IMR-90 (cell line): ENCODE measurements around the gene UBR4. TPM values are rescaled to one million over a fixed set of nuclear protein-coding genes. Genes with fewer than 3 reads are reported as not detected.

Source experiments
- ATAC-seq: fragments of 200-7000 bp; cut with Tn5 transposase; 2 replicates; pipeline ENCODE4 v1.9.1; 2020; ENCODE audit warnings: low read depth, mild to moderate bottlenecking, moderate library complexity
- BruUV-seq: library from RNA; stranded (reverse); fragments of 400-500 nt; replicated peaks from 2 replicates; lab custom pipeline; 2021; lab: Mats Ljungman, UMichigan
- CTCF ChIA-PET: fragments of 300-600 bp; formaldehyde crosslinking; extraction: SDS; loops from one replicate; lab custom pipeline; 2021; ENCODE audit warnings: antibody characterized with exemption; lab: Yijun Ruan, JAX
- POLR2A ChIA-PET: fragments of 300-600 bp; sonication (Branson Sonifier 250); formaldehyde crosslinking; loops from one replicate; lab custom pipeline; 2022; ENCODE audit warnings: antibody characterized with exemption; ENCODE audit not compliant: unreplicated experiment; lab: Charles Lee
- DNase-seq: peaks from one replicate; pipeline ENCODE4 v3.0.0; 2013
- H2AFZ ChIP-seq: replicated peaks from 2 replicates; pipeline ENCODE3; 2013; ENCODE audit warnings: low read length, mild to moderate bottlenecking; ENCODE audit not compliant: poor library complexity
- H2AK5ac ChIP-seq: 2 replicates; pipeline ENCODE4 v1.6.1; 2013; ENCODE audit warnings: low read depth, low read length, inconsistent platforms
- H2AK9ac ChIP-seq: replicated peaks from 2 replicates; pipeline ENCODE3; 2013; ENCODE audit warnings: mild to moderate bottlenecking, low read depth, low read length, moderate library complexity; ENCODE audit not compliant: poor library complexity
- H2BK120ac ChIP-seq: 2 replicates; pipeline ENCODE4 v1.6.1; 2013; ENCODE audit warnings: low read depth, low read length, inconsistent platforms
- H2BK15ac ChIP-seq: 3 replicates; pipeline ENCODE4 v1.6.1; 2013; ENCODE audit warnings: low read depth, low read length, inconsistent platforms
- H2BK20ac ChIP-seq: 2 replicates; pipeline ENCODE4 v1.6.1; 2013; ENCODE audit warnings: low read depth, mild to moderate bottlenecking, inconsistent platforms, low read length, moderate library complexity
- H2BK5ac ChIP-seq: 2 replicates; pipeline ENCODE4 v1.6.1; 2013; ENCODE audit warnings: mild to moderate bottlenecking, low read depth, low read length, inconsistent platforms; ENCODE audit not compliant: poor library complexity, severe bottlenecking
- H3K14ac ChIP-seq: replicated peaks from 2 replicates; pipeline ENCODE4 v1.6.1; 2013; ENCODE audit warnings: low read depth, low read length, inconsistent platforms
- H3K18ac ChIP-seq: 2 replicates; pipeline ENCODE4 v1.6.1; 2013; ENCODE audit warnings: low read depth, low read length, control low read depth
- H3K23ac ChIP-seq: 2 replicates; pipeline ENCODE4 v1.6.1; 2013; ENCODE audit warnings: low read depth, low read length, inconsistent platforms
- H3K27ac ChIP-seq: 2 replicates; pipeline ENCODE4 v1.5.1; 2013; ENCODE audit warnings: mild to moderate bottlenecking, control low read depth, low read length; ENCODE audit not compliant: insufficient read depth
- H3K27me3 ChIP-seq: 2 replicates; pipeline ENCODE4 v1.6.1; 2013; ENCODE audit warnings: low read length; ENCODE audit not compliant: control insufficient read depth, insufficient read depth
- H3K36me3 ChIP-seq: 2 replicates; pipeline ENCODE4 v1.6.1; 2013; ENCODE audit warnings: low read length, mixed read lengths; ENCODE audit not compliant: control insufficient read depth, insufficient read depth
- H3K4ac ChIP-seq: 2 replicates; pipeline ENCODE4 v1.6.1; 2013; ENCODE audit warnings: low read depth, low read length, inconsistent platforms
- H3K4me1 ChIP-seq: 2 replicates; pipeline ENCODE4 v1.6.1; 2013; ENCODE audit warnings: low read length, mixed read lengths; ENCODE audit not compliant: control insufficient read depth, insufficient read depth
- H3K4me2 ChIP-seq: 2 replicates; pipeline ENCODE4 v1.6.1; 2013; ENCODE audit warnings: low read depth, mild to moderate bottlenecking, control low read depth, low read length, moderate library complexity
- H3K4me3 ChIP-seq: 2 replicates; pipeline ENCODE4 v1.5.1; 2013; ENCODE audit warnings: low read depth, mild to moderate bottlenecking, control low read depth, low read length, moderate library complexity; ENCODE audit not compliant: insufficient read depth
- H3K56ac ChIP-seq: 2 replicates; pipeline ENCODE4 v1.6.1; 2013; ENCODE audit warnings: low read length, inconsistent platforms; ENCODE audit not compliant: insufficient read depth; ENCODE audit errors: extremely low read depth
- H3K79me1 ChIP-seq, 2 experiments: 2 replicates each; pipeline ENCODE4 v1.6.1; 2013; ENCODE audit warnings: low read length in 2 of 2, inconsistent platforms in 1 of 2, low read depth in 1 of 2
- H3K9ac ChIP-seq: 2 replicates; pipeline ENCODE4 v1.6.1; 2013; ENCODE audit warnings: low read depth, low read length, control low read depth
- H3K9me1 ChIP-seq: 2 replicates; pipeline ENCODE4 v1.6.1; 2013; ENCODE audit warnings: low read length, inconsistent platforms; ENCODE audit not compliant: insufficient read depth
- H3K9me3 ChIP-seq: 2 replicates; pipeline ENCODE4 v1.6.1; 2013; ENCODE audit warnings: low read length; ENCODE audit not compliant: control insufficient read depth, insufficient read depth
- H4K20me1 ChIP-seq: 2 replicates; pipeline ENCODE4 v1.6.1; 2013; ENCODE audit warnings: low read length, inconsistent platforms; ENCODE audit not compliant: insufficient read depth
- H4K5ac ChIP-seq: 2 replicates; pipeline ENCODE4 v1.6.1; 2013; ENCODE audit warnings: mild to moderate bottlenecking, low read depth, low read length, control low read depth
- H4K8ac ChIP-seq, 2 experiments: 2 replicates each; pipeline ENCODE4 v1.6.1; 2013; ENCODE audit warnings: low read depth in 2 of 2, low read length in 2 of 2, control low read depth in 1 of 2, inconsistent platforms in 1 of 2
- H4K91ac ChIP-seq: 2 replicates; pipeline ENCODE4 v1.6.1; 2013; ENCODE audit warnings: low read depth, low read length, inconsistent platforms; ENCODE audit not compliant: insufficient read depth
- BHLHE40 ChIP-seq: fragments of 150-350 bp; IDR thresholded peaks from 2 replicates; pipeline ENCODE4 v1.6.1; 2016; ENCODE audit warnings: mild to moderate bottlenecking, low read depth, low read length
- CEBPB ChIP-seq: IDR thresholded peaks from 2 replicates; pipeline ENCODE4 v1.6.1; 2012; ENCODE audit warnings: low read depth, low read length, improper control_type of control experiment
- CHD1 ChIP-seq: IDR thresholded peaks from 2 replicates; pipeline ENCODE4 v1.6.1; 2012; ENCODE audit warnings: low read depth, low read length, improper control_type of control experiment
- FOS ChIP-seq: fragments of 150-350 bp; IDR thresholded peaks from 2 replicates; pipeline ENCODE4 v1.6.1; 2016; ENCODE audit warnings: low read depth, low read length
- MAFK ChIP-seq: IDR thresholded peaks from 2 replicates; pipeline ENCODE4 v1.6.1; 2012; ENCODE audit warnings: low read depth, low read length, improper control_type of control experiment
- MAZ ChIP-seq: IDR thresholded peaks from 2 replicates; pipeline ENCODE4 v1.6.1; 2012; ENCODE audit warnings: low read depth, mild to moderate bottlenecking, low read length, improper control_type of control experiment, moderate library complexity, borderline replicate concordance
- MXI1 ChIP-seq: IDR thresholded peaks from 2 replicates; pipeline ENCODE4 v1.6.1; 2012; ENCODE audit warnings: low read depth, mild to moderate bottlenecking, low read length, moderate library complexity, borderline replicate concordance
- NFE2L2 ChIP-seq: fragments of 150-350 bp; IDR thresholded peaks from 2 replicates; pipeline ENCODE4 v1.6.1; 2016; ENCODE audit warnings: low read depth, mild to moderate bottlenecking, low read length
- RAD21 ChIP-seq: IDR thresholded peaks from 2 replicates; pipeline ENCODE4 v1.6.1; 2012; ENCODE audit warnings: low read length, improper control_type of control experiment
- RCOR1 ChIP-seq: IDR thresholded peaks from 2 replicates; pipeline ENCODE4 v1.6.1; 2012; ENCODE audit warnings: mild to moderate bottlenecking, low read length, improper control_type of control experiment; ENCODE audit not compliant: insufficient replicate concordance
- RFX5 ChIP-seq: IDR thresholded peaks from 2 replicates; pipeline ENCODE4 v1.8.0; 2012; ENCODE audit warnings: low read depth, mild to moderate bottlenecking, low read length, moderate library complexity
- SMC3 ChIP-seq: fragments of 150-350 bp; IDR thresholded peaks from 2 replicates; pipeline ENCODE4 v1.6.1; 2016; ENCODE audit warnings: low read depth, mild to moderate bottlenecking, antibody characterized with exemption, low read length, moderate library complexity
- USF2 ChIP-seq: fragments of 150-350 bp; IDR thresholded peaks from 2 replicates; pipeline ENCODE4 v1.6.1; 2017; ENCODE audit warnings: mild to moderate bottlenecking, antibody characterized with exemption, low read length, low read depth
- WGBS, 2 experiments: methylation state at CpG; one replicate each; pipeline versions ENCODE4 v1.1.5 to v1.1.7; 2013; ENCODE audit warnings: missing lambda C conversion rate in 2 of 2; ENCODE audit not compliant: insufficient read length in 1 of 2; ENCODE audit errors: extremely low coverage in 2 of 2; 5-methylcytosine and 5-hydroxymethylcytosine counted together
- dilution Hi-C: fragments of 300-500 bp; cut with HindIII; formaldehyde crosslinking; loops from one replicate; pipeline ENCODE4 v1.14.3; 2018; ENCODE audit warnings: low sequenced_read_pairs; ENCODE audit not compliant: unreplicated experiment
- in situ Hi-C: fragments of 300-500 bp; cut with MboI; formaldehyde crosslinking; loops from 3 replicates; pipeline ENCODE4 v1.14.3; 2019; ENCODE audit warnings: low sequenced_read_pairs, inconsistent platforms, mixed read lengths
- intact Hi-C: fragments of 100-400 bp; cut with micrococcal nuclease; formaldehyde crosslinking; loops from 2 replicates; pipeline ENCODE4 v1.10.0; 2022
- polyA plus RNA-seq, 3 experiments: library from polyadenylated mRNA; depleted of rRNA; stranded (reverse); fragments of >200 nt; gene quantifications; 2 replicates each; pipeline ENCODE4 v1.2.3, GENCODE V29; 2012; ENCODE audit warnings: low replicate concordance in 1 of 3
- total RNA-seq: library from RNA; depleted of rRNA; stranded (reverse); fragments of >200 nt; gene quantifications from 2 replicates; pipeline ENCODE4 v1.2.3, GENCODE V29; 2012
- TF ChIP-seq, protein P1 (sequence below): conservative IDR thresholded peaks from 2 replicates; pipeline ENCODE4 v1.5.1; 2012; ENCODE audit warnings: mild to moderate bottlenecking, low read depth, low read length, improper control_type of control experiment

Gene UBR4
- total and polyA plus RNA-seq, 2 of the 4 experiments (the other 2 are of a cell fraction): 87.8 to 121 TPM

- no TSS peak for BruUV-seq
- DNase-seq: no peak
Measured at GRCh38 chr1:19054216-19054615, 155.8 kb downstream of the UBR4 start.

More at GRCh38 chr1:19054216-19054615, 155.8 kb downstream of the UBR4 start:
- intact Hi-C loops (no loop called here), in situ Hi-C loops (no loop called here), dilution Hi-C loops (no loop called here)
- POLR2A ChIA-PET: no interaction called here
- Histone ChIP-seq H4K5ac (no peak overlapping the region), H3K4me1 (no peaks in the 10 kb centered on the region), H3K4me2 (no peak overlapping the region), H3K9me3 (no peaks in the 10 kb centered on the region), H3K56ac (no peak overlapping the region), H3K18ac (no peak overlapping the region), H3K9ac (no peak overlapping the region), H2BK15ac (no peak overlapping the region), H3K9me1 (peaks cover 3% of the 10 kb centered on the region; the same call in 1 of the 2 replicates), H2AFZ (no peak overlapping the region), H3K14ac (no peak overlapping the region), H3K79me1 (no peaks in the 10 kb centered on the region), H2BK120ac (no peak overlapping the region), H3K36me3 (no peaks in the 10 kb centered on the region), H3K23ac (no peak overlapping the region), H3K4me3 (no peak overlapping the region), H2AK5ac (no peak overlapping the region), H2AK9ac (peak overlapping the region; percentile 53), H3K27me3 (peaks cover 52% of the 10 kb centered on the region), H3K27ac (no peak overlapping the region), H3K4ac (no peak overlapping the region), H4K20me1 (no peaks in the 10 kb centered on the region), H2BK5ac (no peak overlapping the region), H2BK20ac (no peak overlapping the region), H4K8ac (no peak overlapping the region), H4K91ac (no peak overlapping the region)
- no peak for TF ChIP-seq SMC3
- no peak for TF ChIP-seq MAZ
- no peak for TF ChIP-seq FOS
- no peak for TF ChIP-seq USF2
- no peak for TF ChIP-seq RAD21
- no peak for TF ChIP-seq RFX5
- no peak for TF ChIP-seq CHD1
- no peak for TF ChIP-seq BHLHE40
- TF ChIP-seq RCOR1: no peak
- TF ChIP-seq, protein P1, sequence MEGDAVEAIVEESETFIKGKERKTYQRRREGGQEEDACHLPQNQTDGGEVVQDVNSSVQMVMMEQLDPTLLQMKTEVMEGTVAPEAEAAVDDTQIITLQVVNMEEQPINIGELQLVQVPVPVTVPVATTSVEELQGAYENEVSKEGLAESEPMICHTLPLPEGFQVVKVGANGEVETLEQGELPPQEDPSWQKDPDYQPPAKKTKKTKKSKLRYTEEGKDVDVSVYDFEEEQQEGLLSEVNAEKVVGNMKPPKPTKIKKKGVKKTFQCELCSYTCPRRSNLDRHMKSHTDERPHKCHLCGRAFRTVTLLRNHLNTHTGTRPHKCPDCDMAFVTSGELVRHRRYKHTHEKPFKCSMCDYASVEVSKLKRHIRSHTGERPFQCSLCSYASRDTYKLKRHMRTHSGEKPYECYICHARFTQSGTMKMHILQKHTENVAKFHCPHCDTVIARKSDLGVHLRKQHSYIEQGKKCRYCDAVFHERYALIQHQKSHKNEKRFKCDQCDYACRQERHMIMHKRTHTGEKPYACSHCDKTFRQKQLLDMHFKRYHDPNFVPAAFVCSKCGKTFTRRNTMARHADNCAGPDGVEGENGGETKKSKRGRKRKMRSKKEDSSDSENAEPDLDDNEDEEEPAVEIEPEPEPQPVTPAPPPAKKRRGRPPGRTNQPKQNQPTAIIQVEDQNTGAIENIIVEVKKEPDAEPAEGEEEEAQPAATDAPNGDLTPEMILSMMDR: no peak
- TF ChIP-seq CEBPB: no peak
- no peak for TF ChIP-seq NFE2L2
- no peak for TF ChIP-seq MAFK
- no peak for TF ChIP-seq MXI1
- ATAC-seq: no peak
- CTCF ChIA-PET: no interaction called here
- 80% methylated on average over 2 of the region's 15 CpGs; no CpG with 5 or more reads in 1 of the 2 experiments for WGBS, 2 experiments
